ENCODE measurements around the gene ZNG1F. TPM values are rescaled to one million over a fixed set of nuclear protein-coding genes. Genes with fewer than 3 reads are reported as not detected.
"Not testable (repeated sequence)": the region's sequence is repeated elsewhere in the genome, so short reads cannot be mapped to it uniquely, and the experiment has no call there.

ZNG1F gene
- total and polyA plus RNA-seq, 2 donors (not counting 1 experiment from before 2014, with no cell fraction given) = 16.7 to 28.6 TPM

DNA sequence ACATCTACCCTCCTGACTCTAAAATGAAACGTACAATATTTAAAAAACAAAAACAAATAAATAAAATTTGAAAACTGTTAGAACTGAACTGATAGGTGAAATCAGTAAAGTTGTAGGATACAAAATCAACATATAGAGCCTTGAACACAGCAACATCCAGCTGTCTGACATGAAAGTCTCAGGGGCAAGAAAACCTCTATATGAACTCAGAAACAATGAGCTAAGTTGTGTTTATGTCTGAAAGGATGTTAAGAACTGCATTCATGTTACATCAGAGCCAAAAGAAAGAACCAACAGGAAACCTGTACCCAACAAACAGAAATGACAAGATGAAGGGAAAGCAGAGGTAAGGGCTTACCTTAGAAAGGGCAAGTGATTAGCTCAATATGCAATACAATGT, 102.4 kb downstream of the ZNG1F start:
- H2AFZ ChIP-seq (ENCODE audit: insufficient read depth, low read depth, low read length, poor library complexity, severe bottlenecking); H3K27me3 ChIP-seq (replicated peaks in 1 of 4; ENCODE audit: control extremely low read depth in 1 of 4, control insufficient read depth in 3 of 4, insufficient read depth in 4 of 4, low read length in 3 of 4); intact Hi-C loops (cut with micrococcal nuclease); H3K4me1 Mint-ChIP-seq; H3K9me3 Mint-ChIP-seq (ENCODE audit: insufficient read depth); CTCF ChIA-PET; H3K4me2 ChIP-seq (replicated peaks; ENCODE audit: low read depth, low read length, poor library complexity, severe bottlenecking); ATAC-seq (ENCODE audit: low read depth); H3K27ac ChIP-seq (ENCODE audit: low read length in 2 of 2); H3K9me3 ChIP-seq (ENCODE audit: control extremely low read depth in 1 of 3, control insufficient read depth in 2 of 3, insufficient read depth in 1 of 3, low read length in 2 of 3); H3K4me3 ChIP-seq (ENCODE audit: control extremely low read depth in 1 of 5, extremely low read depth in 1 of 5, insufficient read depth in 1 of 5, low read depth in 2 of 5, low read length in 4 of 5); H4K20me1 ChIP-seq (ENCODE audit: control insufficient read depth, insufficient read depth, low read length, poor library complexity, severe bottlenecking); H3K4me1 ChIP-seq (ENCODE audit: control insufficient read depth in 2 of 2, insufficient read depth in 2 of 2, low read length in 2 of 2); H3K27ac Mint-ChIP-seq; POLR2A ChIA-PET; H3K79me2 ChIP-seq (ENCODE audit: control insufficient read depth, insufficient read depth, low read length); H3K4me3 Mint-ChIP-seq; H3K36me3 ChIP-seq (replicated peaks in 1 of 2; ENCODE audit: control extremely low read depth in 1 of 2, control insufficient read depth in 1 of 2, extremely low read depth in 1 of 2, insufficient read depth in 2 of 2, low read length in 1 of 2); DNase-seq; H3K9ac ChIP-seq (ENCODE audit: low read length): not testable (repeated sequence)
- WGBS (ENCODE audit: insufficient coverage) = no CpG with 5 or more reads among the region's 1 CpG
- peaks cover 19% of the 10 kb centered on the region for H3K27me3 Mint-ChIP-seq

GRCh38 chr9:41086215-41086614, 102.9 kb downstream of the ZNG1F start:
- H3K27me3 Mint-ChIP-seq = peaks cover 19% of the 10 kb centered on the region
- H3K27ac ChIP-seq (ENCODE audit: low read length in 2 of 2); H3K4me2 ChIP-seq (replicated peaks; ENCODE audit: low read depth, low read length, poor library complexity, severe bottlenecking); H4K20me1 ChIP-seq (ENCODE audit: control insufficient read depth, insufficient read depth, low read length, poor library complexity, severe bottlenecking); H3K9ac ChIP-seq (ENCODE audit: low read length); CTCF ChIA-PET; H3K27ac Mint-ChIP-seq; H3K4me1 ChIP-seq (ENCODE audit: control insufficient read depth in 2 of 2, insufficient read depth in 2 of 2, low read length in 2 of 2); intact Hi-C loops (cut with micrococcal nuclease); H3K36me3 ChIP-seq (replicated peaks in 1 of 2; ENCODE audit: control extremely low read depth in 1 of 2, control insufficient read depth in 1 of 2, extremely low read depth in 1 of 2, insufficient read depth in 2 of 2, low read length in 1 of 2); H2AFZ ChIP-seq (ENCODE audit: insufficient read depth, low read depth, low read length, poor library complexity, severe bottlenecking); POLR2A ChIA-PET; H3K79me2 ChIP-seq (ENCODE audit: control insufficient read depth, insufficient read depth, low read length); ATAC-seq (ENCODE audit: low read depth); H3K4me1 Mint-ChIP-seq; H3K9me3 Mint-ChIP-seq (ENCODE audit: insufficient read depth); H3K27me3 ChIP-seq (replicated peaks in 1 of 4; ENCODE audit: control extremely low read depth in 1 of 4, control insufficient read depth in 3 of 4, insufficient read depth in 4 of 4, low read length in 3 of 4); DNase-seq; H3K4me3 ChIP-seq (ENCODE audit: control extremely low read depth in 1 of 5, extremely low read depth in 1 of 5, insufficient read depth in 1 of 5, low read depth in 2 of 5, low read length in 4 of 5); H3K4me3 Mint-ChIP-seq; H3K9me3 ChIP-seq (ENCODE audit: control extremely low read depth in 1 of 3, control insufficient read depth in 2 of 3, insufficient read depth in 1 of 3, low read length in 2 of 3): not testable (repeated sequence)
- WGBS (ENCODE audit: insufficient coverage) = no CpG with 5 or more reads among the region's 3 CpGs

GRCh38 chr9:41082358-41082757, 106.8 kb downstream of the ZNG1F start:
- not testable (repeated sequence) for H3K36me3 ChIP-seq (replicated peaks in 1 of 2; ENCODE audit: control extremely low read depth in 1 of 2, control insufficient read depth in 1 of 2, extremely low read depth in 1 of 2, insufficient read depth in 2 of 2, low read length in 1 of 2)

More at GRCh38 chr9:41082358-41082757, 106.8 kb downstream of the ZNG1F start:
- POLR2A ChIA-PET; H3K9ac ChIP-seq (ENCODE audit: low read length); intact Hi-C loops (cut with micrococcal nuclease); H3K4me1 Mint-ChIP-seq; H3K4me3 ChIP-seq (ENCODE audit: control extremely low read depth in 1 of 5, extremely low read depth in 1 of 5, insufficient read depth in 1 of 5, low read depth in 2 of 5, low read length in 4 of 5); H3K4me1 ChIP-seq (ENCODE audit: control insufficient read depth in 2 of 2, insufficient read depth in 2 of 2, low read length in 2 of 2); H3K27ac ChIP-seq (ENCODE audit: low read length in 2 of 2); CTCF ChIA-PET; ATAC-seq (ENCODE audit: low read depth); H3K9me3 ChIP-seq (ENCODE audit: control extremely low read depth in 1 of 3, control insufficient read depth in 2 of 3, insufficient read depth in 1 of 3, low read length in 2 of 3); H3K27me3 ChIP-seq (replicated peaks in 1 of 4; ENCODE audit: control extremely low read depth in 1 of 4, control insufficient read depth in 3 of 4, insufficient read depth in 4 of 4, low read length in 3 of 4); H3K4me3 Mint-ChIP-seq; H3K79me2 ChIP-seq (ENCODE audit: control insufficient read depth, insufficient read depth, low read length); DNase-seq; H2AFZ ChIP-seq (ENCODE audit: insufficient read depth, low read depth, low read length, poor library complexity, severe bottlenecking); H4K20me1 ChIP-seq (ENCODE audit: control insufficient read depth, insufficient read depth, low read length, poor library complexity, severe bottlenecking); H3K9me3 Mint-ChIP-seq (ENCODE audit: insufficient read depth); H3K4me2 ChIP-seq (replicated peaks; ENCODE audit: low read depth, low read length, poor library complexity, severe bottlenecking); H3K27ac Mint-ChIP-seq: not testable (repeated sequence)
- WGBS (ENCODE audit: insufficient coverage) = no CpG with 5 or more reads among the region's 4 CpGs
- peaks cover 17% of the 10 kb centered on the region for H3K27me3 Mint-ChIP-seq

Small RNAs within 50 kb of the gene (small RNA-seq; reads per million reads assigned to genes)
- gene MIR4477A (ENCODE audit: insufficient read length, low read depth, low replicate concordance) (not detected), gene RNA5SP530 (ENCODE audit: insufficient read length, low read depth, low replicate concordance) (not detected)

Other genes with a start within 250 kb of the ZNG1F start
- not detected in 2 replicates for gene FOXD4L6, start 60.6 kb downstream of the ZNG1F start, total RNA-seq
- gene FOXD4L6, start 60.6 kb downstream of the ZNG1F start, polyA plus RNA-seq = not detected in 2 replicates

All from B cell (primary cell).